Mucosa of descending colon (tissue), 3 donors: ENCODE data around the gene RAB11B. TPM values are rescaled to one million over a fixed set of nuclear protein-coding genes. Genes with fewer than 3 reads are reported as not detected.
"Not testable (repeated sequence)": the region's sequence is repeated elsewhere in the genome, so short reads cannot be mapped to it uniquely, and the experiment has no call there.

Experiments
- ATAC-seq: fragments of 200-7000 bp; cut with Tn5 transposase; one replicate; pipeline ENCODE4 v1.9.1; 2020; ENCODE audit warnings: mild to moderate bottlenecking, moderate library complexity
- DNase-seq, 3 donors: peaks; one replicate each; pipeline ENCODE4 v3.0.0-alpha.2; 2020
- H3K36me3 ChIP-seq: fragments of 200-600 bp; one replicate; pipeline ENCODE4 v1.8.0; 2021; ENCODE audit warnings: low read depth, mild to moderate bottlenecking
- H3K4me1 ChIP-seq: fragments of 200-600 bp; one replicate; pipeline ENCODE4 v1.8.0; 2021; ENCODE audit warnings: low read depth, mild to moderate bottlenecking
- H3K4me3 ChIP-seq: fragments of 200-600 bp; one replicate; pipeline ENCODE4 v1.8.0; 2021; ENCODE audit warnings: mild to moderate bottlenecking
- H3K9me3 ChIP-seq: fragments of 200-600 bp; one replicate; pipeline ENCODE4 v1.8.0; 2021; ENCODE audit warnings: mild to moderate bottlenecking
- CTCF ChIP-seq: fragments of 200-600 bp; IDR thresholded peaks from one replicate; pipeline ENCODE4 v1.8.0; 2022; ENCODE audit warnings: antibody characterized with exemption, mild to moderate bottlenecking
- intact Hi-C, 2 donors: fragments of 100-400 bp; cut with DNase I in 1 of 2; cut with micrococcal nuclease in 1 of 2; formaldehyde crosslinking; loops; one replicate each; pipeline versions ENCODE4 v1.11.0 to v1.11.1; 2022; cut with DNase I, micrococcal nuclease
- total RNA-seq, 3 donors: library from RNA; stranded (reverse); fragmentation: NEBNext Ultra II Directional in 2 of 3; extraction: Animal tissue kit (Norgen Biotek cat#: 25700) in 2 of 3; gene quantifications; one replicate each; pipeline versions ENCODE4 v1.2.1 to v1.2.4, GENCODE V29; 2021 to 2023
- donor health status: DM: no; HTN: no; CAD: no; lungs with moderate emphysema.
- donor health status: DM: no; HTN: no; CAD: no.
- donor health status: DM: no; HTN: yes; CAD: no.

Gene RAB11B
- total RNA-seq, 3 donors from 2014 or later, result 100 to 131 (median 103) TPM

- DNase-seq (peak; percentile 76 to 83 (median 82)), ATAC-seq (peak; percentile 47)
- Histone ChIP-seq H3K36me3 (no peaks in the 10 kb centered on the region), H3K9me3 (no peaks in the 10 kb centered on the region), H3K4me1 (peaks cover 17% of the 10 kb centered on the region), H3K4me3 (no peak overlapping the region)
- intact Hi-C loops, result no loop called here
- TF ChIP-seq CTCF, result no peak
Measured at GRCh38 chr19:8367327-8368001, 22.7 kb upstream of the RAB11B start.

- H3K9me3 ChIP-seq, result no peaks in the 10 kb centered on the region
- no peak for TF ChIP-seq CTCF
- no peak overlapping the region for H3K4me3 ChIP-seq
- no peaks in the 10 kb centered on the region for H3K36me3 ChIP-seq
- DNase-seq (peak in 1 of 3 donors; percentile 18), ATAC-seq (no peak)
- H3K4me1 ChIP-seq, result peaks cover 13% of the 10 kb centered on the region
- intact Hi-C loops, result no loop called here
Measured at GRCh38 chr19:8370176-8371010, 19.8 kb upstream of the RAB11B start.

- Histone ChIP-seq H3K4me3 (no peak overlapping the region), H3K36me3 (no peaks in the 10 kb centered on the region), H3K9me3 (no peaks in the 10 kb centered on the region), H3K4me1 (peaks cover 13% of the 10 kb centered on the region)
- no peak for TF ChIP-seq CTCF
- DNase-seq (peak in 1 of 3 donors; percentile 45), ATAC-seq (no peak)
- intact Hi-C loops, result no loop called here
Measured at GRCh38 chr19:8371011-8371804, 19.0 kb upstream of the RAB11B start.

- TF ChIP-seq CTCF, result no peak
- intact Hi-C loops, result no loop called here
- ATAC-seq, result peak; percentile 81
Measured at GRCh38 chr19:8373867-8374813, 16.0 kb upstream of the RAB11B start.

GRCh38 chr19:8375766-8376165 is 14.4 kb upstream of the RAB11B start:
- H3K4me1 ChIP-seq, ATAC-seq, H3K9me3 ChIP-seq, H3K4me3 ChIP-seq, H3K36me3 ChIP-seq, intact Hi-C loops: not testable (repeated sequence)
- peak in 2 of 3 donors; percentile 20 to 27 for DNase-seq

More at GRCh38 chr19:8373867-8374813, 16.0 kb upstream of the RAB11B start:
- H3K4me1 ChIP-seq, result peaks cover 8% of the 10 kb centered on the region
- H3K4me3 ChIP-seq, result no peak overlapping the region
- H3K9me3 ChIP-seq, result no peaks in the 10 kb centered on the region
- H3K36me3 ChIP-seq, result no peaks in the 10 kb centered on the region
- peak in 2 of 3 donors; percentile 53 to 61 for DNase-seq

DNA sequence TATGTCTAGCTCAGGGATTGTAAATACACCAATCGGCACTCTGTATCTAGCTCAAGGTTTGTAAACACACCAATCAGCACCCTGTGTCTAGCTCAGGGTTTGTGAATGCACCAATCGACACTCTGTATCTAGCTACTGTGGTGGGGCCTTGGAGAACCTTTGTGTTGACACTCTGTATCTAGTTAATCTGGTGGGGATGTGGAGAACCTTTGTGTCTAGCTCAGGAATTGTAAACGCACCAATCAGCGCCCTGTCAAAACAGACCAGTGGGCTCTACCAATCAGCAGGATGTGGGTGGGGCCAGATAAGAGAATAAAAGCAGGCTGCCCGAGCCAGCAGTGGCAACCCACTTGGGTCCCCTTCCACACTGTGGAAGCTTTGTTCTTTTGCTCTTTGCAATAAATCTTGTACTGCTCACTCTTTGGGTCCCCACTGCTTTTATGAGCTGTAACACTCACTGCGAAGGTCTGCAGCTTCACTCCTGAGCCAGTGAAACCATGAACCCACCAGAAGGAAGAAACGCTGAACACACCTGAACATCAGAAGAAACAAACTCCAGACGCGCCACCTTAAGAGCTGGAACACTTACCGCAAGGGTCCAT is 13.7 kb upstream of the RAB11B start:
- peak in 2 of 3 donors; percentile 1 to 2 for DNase-seq
- H3K9me3 ChIP-seq, H3K36me3 ChIP-seq, intact Hi-C loops, ATAC-seq, H3K4me1 ChIP-seq, H3K4me3 ChIP-seq: not testable (repeated sequence)
